MM.1S (cell line): ENCODE data around the gene MRNIP.

Experiments
- DNase-seq: peaks from one replicate; pipeline ENCODE4 v3.0.0-alpha.2; 2015
- H2AFZ ChIP-seq: fragments of 300-600 bp; sonication (generic); 2 replicates; pipeline ENCODE4 v1.6.0; 2016; ENCODE audit warnings: antibody characterized with exemption, low read length
- H3F3A ChIP-seq: fragments of 300-600 bp; sonication (generic); 2 replicates; pipeline ENCODE4 v1.6.1; 2016; ENCODE audit warnings: mild to moderate bottlenecking, antibody characterized with exemption, low read length, moderate library complexity, mixed read lengths; ENCODE audit not compliant: insufficient read depth
- H3K27ac ChIP-seq: fragments of 300-600 bp; sonication (generic); 2 replicates; pipeline ENCODE4 v1.5.1; 2016; ENCODE audit warnings: mild to moderate bottlenecking, low read length
- H3K27me3 ChIP-seq: fragments of 300-600 bp; sonication (generic); replicated peaks from 2 replicates; pipeline ENCODE4 v1.6.0; 2016; ENCODE audit warnings: low read length; ENCODE audit not compliant: insufficient read depth
- H3K36me3 ChIP-seq: fragments of 300-600 bp; sonication (generic); replicated peaks from 2 replicates; pipeline ENCODE4 v1.6.1; 2016; ENCODE audit warnings: mild to moderate bottlenecking, low read length, mixed read lengths; ENCODE audit not compliant: insufficient read depth
- H3K4me1 ChIP-seq: fragments of 300-600 bp; sonication (generic); 2 replicates; pipeline ENCODE4 v1.6.1; 2016; ENCODE audit warnings: low read length, mixed read lengths
- H3K4me2 ChIP-seq: fragments of 300-600 bp; sonication (generic); 2 replicates; pipeline ENCODE4 v1.6.0; 2016; ENCODE audit warnings: low read depth, low read length
- H3K4me3 ChIP-seq: fragments of 300-600 bp; sonication (generic); 2 replicates; pipeline ENCODE4 v1.5.1; 2016; ENCODE audit warnings: low read length, mixed read lengths
- H3K79me2 ChIP-seq: fragments of 300-600 bp; sonication (generic); 2 replicates; pipeline ENCODE4 v1.6.1; 2016; ENCODE audit warnings: mixed run types, low read length, mixed read lengths
- H3K9ac ChIP-seq: fragments of 300-600 bp; sonication (generic); 2 replicates; pipeline ENCODE4 v1.6.1; 2016; ENCODE audit warnings: low read length, mixed read lengths
- H3K9me2 ChIP-seq: fragments of 300-600 bp; sonication (generic); replicated peaks from 2 replicates; pipeline ENCODE4 v1.6.1; 2016; ENCODE audit warnings: mild to moderate bottlenecking, low read length, mixed read lengths; ENCODE audit not compliant: insufficient read depth
- H3K9me3 ChIP-seq: fragments of 300-600 bp; sonication (generic); replicated peaks from 2 replicates; pipeline ENCODE4 v1.6.1; 2016; ENCODE audit warnings: mild to moderate bottlenecking, low read length, mixed read lengths; ENCODE audit not compliant: insufficient read depth
- H4K20me1 ChIP-seq: fragments of 300-600 bp; sonication (generic); 2 replicates; pipeline ENCODE4 v1.6.1; 2016; ENCODE audit warnings: mild to moderate bottlenecking, low read length, moderate library complexity, mixed read lengths; ENCODE audit not compliant: insufficient read depth
- EZH2 ChIP-seq: fragments of 300-600 bp; sonication (generic); optimal IDR thresholded peaks from 2 replicates; pipeline ENCODE3; 2017; ENCODE audit warnings: low read depth, mild to moderate bottlenecking, antibody characterized with exemption, low read length, mixed read lengths
- EZH2phosphoT487 ChIP-seq: fragments of 300-600 bp; sonication (generic); IDR thresholded peaks from 2 replicates; pipeline ENCODE4 v1.6.1; 2018; ENCODE audit warnings: antibody characterized with exemption, low read length
- TF ChIP-seq, protein P1 (sequence below): fragments of 300-600 bp; sonication (generic); IDR thresholded peaks from 2 replicates; pipeline ENCODE4 v1.5.1; 2016; ENCODE audit warnings: antibody characterized with exemption, low read length, mixed read lengths

The MRNIP gene

DNA sequence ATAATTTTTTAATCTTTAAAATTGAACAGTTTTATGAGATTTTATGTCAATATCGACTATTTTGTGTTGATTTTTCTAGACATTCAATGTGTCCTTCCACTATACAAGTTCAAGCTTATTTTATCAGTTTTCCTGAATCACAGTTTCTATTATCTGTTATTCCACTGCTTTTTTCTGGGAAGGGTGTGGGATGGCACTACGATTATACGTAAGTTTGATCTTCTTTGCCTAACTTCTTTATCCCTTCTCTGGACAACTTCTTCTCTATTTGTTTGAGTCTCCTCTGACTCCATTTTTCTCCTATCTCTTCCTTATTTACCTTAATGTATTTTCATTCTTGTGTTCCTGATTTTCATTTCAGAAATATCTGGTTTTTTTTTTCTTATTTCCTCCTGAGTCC lies 24.5 kb upstream of the MRNIP start:
- H4K20me1 ChIP-seq, result no peaks in the 10 kb centered on the region
- H3K4me3 ChIP-seq, result no peak overlapping the region
- no peaks in the 10 kb centered on the region for H3K36me3 ChIP-seq
- no peak for TF ChIP-seq EZH2phosphoT487
- TF ChIP-seq EZH2, result no peak
- TF ChIP-seq, protein P1, sequence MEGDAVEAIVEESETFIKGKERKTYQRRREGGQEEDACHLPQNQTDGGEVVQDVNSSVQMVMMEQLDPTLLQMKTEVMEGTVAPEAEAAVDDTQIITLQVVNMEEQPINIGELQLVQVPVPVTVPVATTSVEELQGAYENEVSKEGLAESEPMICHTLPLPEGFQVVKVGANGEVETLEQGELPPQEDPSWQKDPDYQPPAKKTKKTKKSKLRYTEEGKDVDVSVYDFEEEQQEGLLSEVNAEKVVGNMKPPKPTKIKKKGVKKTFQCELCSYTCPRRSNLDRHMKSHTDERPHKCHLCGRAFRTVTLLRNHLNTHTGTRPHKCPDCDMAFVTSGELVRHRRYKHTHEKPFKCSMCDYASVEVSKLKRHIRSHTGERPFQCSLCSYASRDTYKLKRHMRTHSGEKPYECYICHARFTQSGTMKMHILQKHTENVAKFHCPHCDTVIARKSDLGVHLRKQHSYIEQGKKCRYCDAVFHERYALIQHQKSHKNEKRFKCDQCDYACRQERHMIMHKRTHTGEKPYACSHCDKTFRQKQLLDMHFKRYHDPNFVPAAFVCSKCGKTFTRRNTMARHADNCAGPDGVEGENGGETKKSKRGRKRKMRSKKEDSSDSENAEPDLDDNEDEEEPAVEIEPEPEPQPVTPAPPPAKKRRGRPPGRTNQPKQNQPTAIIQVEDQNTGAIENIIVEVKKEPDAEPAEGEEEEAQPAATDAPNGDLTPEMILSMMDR, result no peak
- H2AFZ ChIP-seq, result no peak overlapping the region
- DNase-seq, result no peak
- H3K4me1 ChIP-seq, result no peaks in the 10 kb centered on the region
- H3K27ac ChIP-seq, result no peak overlapping the region
- H3F3A ChIP-seq, result no peaks in the 10 kb centered on the region
- H3K4me2 ChIP-seq, result no peak overlapping the region
- no peaks in the 10 kb centered on the region for H3K9me2 ChIP-seq
- H3K9me3 ChIP-seq, result no peaks in the 10 kb centered on the region
- H3K79me2 ChIP-seq, result no peaks in the 10 kb centered on the region
- no peaks in the 10 kb centered on the region for H3K27me3 ChIP-seq
- no peak overlapping the region for H3K9ac ChIP-seq

DNA sequence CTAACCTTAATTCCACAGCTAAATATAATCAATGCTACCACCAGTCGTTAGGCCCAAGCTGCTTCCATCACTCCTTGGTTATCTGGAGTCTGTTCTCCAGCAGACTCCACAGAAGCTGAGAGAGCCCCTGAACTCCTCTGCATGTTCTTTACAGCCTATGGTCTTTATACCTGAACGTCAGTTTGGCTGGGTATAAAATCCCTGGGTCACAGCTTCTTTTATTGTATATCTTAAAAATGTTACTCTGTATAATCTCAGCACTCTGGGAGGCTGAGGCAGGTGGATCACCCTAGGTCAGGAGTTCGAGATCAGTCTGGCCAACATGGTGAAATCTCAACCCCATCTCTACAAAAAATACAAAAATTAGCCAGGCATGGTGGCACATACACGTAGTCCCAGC lies 23.7 kb upstream of the MRNIP start:
- H3K36me3 ChIP-seq, result no peaks in the 10 kb centered on the region

DNA sequence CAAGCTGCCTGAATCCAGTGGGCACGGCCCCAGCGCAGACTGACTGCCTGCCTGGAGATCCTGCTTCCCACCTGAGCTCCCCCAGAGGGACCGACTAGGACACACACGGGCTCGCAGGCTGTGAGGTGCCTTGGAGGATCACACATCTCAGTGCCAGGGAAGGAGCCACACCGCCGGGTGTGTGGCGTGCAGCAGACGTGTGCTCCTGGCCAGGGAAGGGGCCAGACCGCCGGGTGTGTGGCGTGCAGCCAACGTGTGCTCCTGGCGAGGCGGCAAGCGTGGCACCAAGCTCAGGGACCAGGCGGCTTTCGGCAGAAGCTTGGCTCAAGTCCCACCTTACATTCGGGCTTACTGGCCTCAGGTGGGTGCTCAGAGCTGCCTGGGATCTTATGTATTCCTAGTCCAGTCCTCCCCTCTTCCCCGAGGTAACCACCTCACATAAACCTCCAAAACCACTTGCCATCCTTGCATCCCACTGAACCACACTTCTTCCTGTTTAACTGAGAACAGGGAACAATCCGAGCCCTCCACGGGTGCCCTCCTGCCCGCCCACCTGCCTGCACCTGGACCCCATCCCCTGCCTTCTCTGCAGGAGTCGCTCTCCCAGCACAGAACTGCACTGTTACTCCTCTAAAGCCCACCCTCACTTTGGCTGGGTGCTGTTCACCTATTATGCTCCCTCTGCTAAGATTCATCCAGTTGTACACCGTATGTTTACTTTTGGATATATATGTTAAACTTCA lies 22.4 kb upstream of the MRNIP start:
- H3K27me3 ChIP-seq, result no peaks in the 10 kb centered on the region
- TF ChIP-seq EZH2, result no peak
- no peak for TF ChIP-seq EZH2phosphoT487
- TF ChIP-seq, protein P1, result no peak
- H3K9me3 ChIP-seq, result no peaks in the 10 kb centered on the region
- H2AFZ ChIP-seq, result no peak overlapping the region
- H4K20me1 ChIP-seq, result no peaks in the 10 kb centered on the region
- no peaks in the 10 kb centered on the region for H3F3A ChIP-seq
- no peaks in the 10 kb centered on the region for H3K36me3 ChIP-seq
- H3K27ac ChIP-seq, result no peak overlapping the region
- no peaks in the 10 kb centered on the region for H3K79me2 ChIP-seq
- no peaks in the 10 kb centered on the region for H3K9me2 ChIP-seq
- H3K4me3 ChIP-seq, result no peak overlapping the region
- DNase-seq, result no peak
- H3K4me1 ChIP-seq, result no peaks in the 10 kb centered on the region
- H3K9ac ChIP-seq, result no peak overlapping the region
- no peak overlapping the region for H3K4me2 ChIP-seq

More for the DNA sequence above, 23.7 kb upstream of the MRNIP start:
- Histone ChIP-seq H3K9me2 (no peaks in the 10 kb centered on the region), H3K9ac (no peak overlapping the region), H3F3A (no peaks in the 10 kb centered on the region), H3K4me1 (no peaks in the 10 kb centered on the region), H3K79me2 (no peaks in the 10 kb centered on the region), H3K27ac (no peak overlapping the region), H3K27me3 (no peaks in the 10 kb centered on the region), H2AFZ (no peak overlapping the region), H3K4me2 (no peak overlapping the region), H3K4me3 (no peak overlapping the region), H3K9me3 (no peaks in the 10 kb centered on the region), H4K20me1 (no peaks in the 10 kb centered on the region)
- no peak for TF ChIP-seq EZH2phosphoT487
- no peak for TF ChIP-seq EZH2
- TF ChIP-seq, protein P1, result no peak
- no peak for DNase-seq
